ENCODE data around the gene PSD4.

The PSD4 gene

DNA sequence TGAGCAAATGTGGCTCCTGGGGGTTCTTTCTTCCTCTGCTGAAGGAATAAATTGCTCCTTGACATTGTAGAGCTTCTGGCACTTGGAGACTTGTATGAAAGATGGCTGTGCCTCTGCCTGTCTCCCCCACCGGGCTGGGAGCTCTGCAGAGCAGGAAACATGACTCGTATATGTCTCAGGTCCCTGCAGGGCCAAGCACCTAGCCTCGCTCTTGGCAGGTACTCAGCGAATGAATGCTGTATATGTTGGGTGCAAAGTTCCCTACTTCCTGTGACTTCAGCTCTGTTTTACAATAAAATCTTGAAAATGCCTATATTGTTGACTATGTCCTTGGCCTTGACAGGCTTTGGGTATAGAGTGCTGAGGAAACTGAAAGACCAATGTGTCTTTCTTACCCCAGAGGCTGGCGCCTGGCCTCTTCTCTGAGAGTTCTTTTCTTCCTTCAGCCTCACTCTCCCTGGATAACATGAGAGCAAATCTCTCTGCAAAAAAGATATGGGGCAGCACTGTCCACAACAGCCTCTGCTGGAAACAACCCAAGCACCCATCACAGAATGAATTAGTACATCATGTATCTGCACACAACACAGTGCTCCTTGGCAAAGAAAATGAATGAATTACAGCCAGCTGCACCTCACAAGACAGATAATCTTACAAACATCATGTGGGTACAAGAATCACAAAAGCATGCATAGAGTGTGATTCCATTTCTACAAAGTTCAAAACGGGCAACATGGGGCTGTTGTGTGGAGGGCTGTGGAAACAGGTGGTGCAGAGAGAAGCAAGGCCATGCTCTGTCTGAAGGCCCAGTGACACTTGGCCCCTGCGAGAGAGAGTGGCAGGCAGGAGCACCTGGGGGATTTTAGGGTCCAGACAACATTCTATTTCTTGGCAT is 39.8 kb upstream of the PSD4 start:
- Histone ChIP-seq H3K4me1 (ENCODE audit: control insufficient read depth, low read depth, low read length) (no peaks in the 10 kb centered on the region), H3K4me3 (ENCODE audit: low read length) (no peak overlapping the region), H3K27ac (ENCODE audit: low read length) (no peak overlapping the region), H3K27me3 (ENCODE audit: control insufficient read depth, insufficient read depth, low read length) (no peaks in the 10 kb centered on the region), H3K9me3 (ENCODE audit: control insufficient read depth, low read depth, low read length) (no peaks in the 10 kb centered on the region), H3K36me3 (ENCODE audit: control insufficient read depth, low read depth, low read length) (no peaks in the 10 kb centered on the region), H3K9ac (ENCODE audit: low read length) (no peak overlapping the region)

DNA sequence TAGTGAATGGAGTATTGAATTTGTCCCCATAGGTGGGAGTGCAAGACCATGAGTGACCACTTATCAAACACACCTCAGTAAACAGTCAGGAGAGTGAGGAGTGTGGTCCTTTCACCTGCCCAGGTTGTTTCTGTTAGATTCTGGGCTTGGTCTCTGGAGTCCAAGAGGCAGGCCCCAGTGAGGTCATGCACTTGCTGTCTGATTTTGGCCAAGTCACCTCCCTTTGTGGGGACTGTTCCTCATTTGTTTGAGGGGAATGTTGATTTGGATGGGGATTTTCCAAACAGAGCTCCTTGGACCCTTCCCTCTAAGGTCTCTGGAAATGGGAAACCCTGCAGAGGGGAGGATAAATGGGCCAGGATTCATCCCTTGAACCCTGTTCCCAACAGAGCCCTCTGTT is 39.1 kb upstream of the PSD4 start:
- H3K9ac ChIP-seq (ENCODE audit: low read length), result no peak overlapping the region
- H3K4me1 ChIP-seq (ENCODE audit: control insufficient read depth, low read depth, low read length), result no peaks in the 10 kb centered on the region
- H3K9me3 ChIP-seq (ENCODE audit: control insufficient read depth, low read depth, low read length), result no peaks in the 10 kb centered on the region
- H3K27me3 ChIP-seq (ENCODE audit: control insufficient read depth, insufficient read depth, low read length), result no peaks in the 10 kb centered on the region
- no peaks in the 10 kb centered on the region for H3K36me3 ChIP-seq (ENCODE audit: control insufficient read depth, low read depth, low read length)
- H3K4me3 ChIP-seq (ENCODE audit: low read length), result no peak overlapping the region
- H3K27ac ChIP-seq (ENCODE audit: low read length), result no peak overlapping the region

GRCh38 chr2:113135317-113135716 is 38.5 kb upstream of the PSD4 start:
- no peaks in the 10 kb centered on the region for H3K9me3 ChIP-seq (ENCODE audit: control insufficient read depth, low read depth, low read length)
- H3K9ac ChIP-seq (ENCODE audit: low read length), result no peak overlapping the region
- no peaks in the 10 kb centered on the region for H3K36me3 ChIP-seq (ENCODE audit: control insufficient read depth, low read depth, low read length)
- no peak overlapping the region for H3K27ac ChIP-seq (ENCODE audit: low read length)
- H3K4me1 ChIP-seq (ENCODE audit: control insufficient read depth, low read depth, low read length), result no peaks in the 10 kb centered on the region
- no peaks in the 10 kb centered on the region for H3K27me3 ChIP-seq (ENCODE audit: control insufficient read depth, insufficient read depth, low read length)
- no peak overlapping the region for H3K4me3 ChIP-seq (ENCODE audit: low read length)

DNA sequence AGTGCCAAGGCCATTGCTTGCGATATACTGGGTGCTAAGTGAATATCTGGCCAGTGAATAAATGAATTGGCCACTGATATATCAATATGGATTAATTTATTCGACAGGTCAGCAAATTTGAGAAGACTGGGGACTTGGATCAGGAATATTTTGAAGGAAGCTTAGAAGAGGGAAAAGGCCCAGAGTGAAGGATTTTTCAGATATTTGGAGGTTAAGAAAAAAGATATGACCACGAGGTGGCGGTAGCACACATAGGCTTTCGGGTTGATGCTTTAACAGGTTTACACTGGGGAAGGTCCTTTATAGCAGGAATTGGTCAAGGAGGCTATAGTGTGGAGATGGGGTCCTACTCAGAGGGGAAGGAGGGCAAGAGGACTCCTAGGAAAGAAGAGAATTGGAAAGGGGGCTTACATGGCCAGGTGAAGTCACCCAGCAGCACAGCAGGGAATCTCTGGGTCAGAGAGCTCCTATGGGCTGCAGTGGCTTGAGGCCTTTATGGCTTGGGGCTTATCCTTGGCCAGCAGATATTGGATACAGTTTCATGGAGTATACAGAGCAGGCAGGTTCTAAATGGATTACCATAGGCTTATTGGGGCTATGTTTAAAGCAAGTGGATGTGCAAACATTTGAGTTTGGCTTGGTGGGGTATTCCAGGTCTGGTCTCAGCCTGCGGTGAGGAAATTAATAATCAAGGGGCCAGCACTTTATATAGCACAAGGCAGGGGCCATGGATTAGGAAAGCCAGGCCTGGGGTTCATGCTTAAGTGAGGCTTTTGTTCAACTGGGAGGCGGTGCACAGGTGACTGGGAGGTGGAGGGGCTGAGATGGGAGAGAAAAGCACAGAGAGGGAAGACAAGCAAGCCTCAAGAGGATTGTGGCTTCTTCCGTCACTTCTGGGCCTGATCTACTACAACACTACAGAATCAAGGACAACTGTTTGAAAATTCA is 36.7 kb upstream of the PSD4 start:
- H3K4me1 ChIP-seq (ENCODE audit: control insufficient read depth, low read depth, low read length), result no peaks in the 10 kb centered on the region
- no peaks in the 10 kb centered on the region for H3K36me3 ChIP-seq (ENCODE audit: control insufficient read depth, low read depth, low read length)
- H3K4me3 ChIP-seq (ENCODE audit: low read length), result no peak overlapping the region
- no peaks in the 10 kb centered on the region for H3K27me3 ChIP-seq (ENCODE audit: control insufficient read depth, insufficient read depth, low read length)
- H3K9me3 ChIP-seq (ENCODE audit: control insufficient read depth, low read depth, low read length), result no peaks in the 10 kb centered on the region
- no peak overlapping the region for H3K9ac ChIP-seq (ENCODE audit: low read length)
- H3K27ac ChIP-seq (ENCODE audit: low read length), result no peak overlapping the region

DNA sequence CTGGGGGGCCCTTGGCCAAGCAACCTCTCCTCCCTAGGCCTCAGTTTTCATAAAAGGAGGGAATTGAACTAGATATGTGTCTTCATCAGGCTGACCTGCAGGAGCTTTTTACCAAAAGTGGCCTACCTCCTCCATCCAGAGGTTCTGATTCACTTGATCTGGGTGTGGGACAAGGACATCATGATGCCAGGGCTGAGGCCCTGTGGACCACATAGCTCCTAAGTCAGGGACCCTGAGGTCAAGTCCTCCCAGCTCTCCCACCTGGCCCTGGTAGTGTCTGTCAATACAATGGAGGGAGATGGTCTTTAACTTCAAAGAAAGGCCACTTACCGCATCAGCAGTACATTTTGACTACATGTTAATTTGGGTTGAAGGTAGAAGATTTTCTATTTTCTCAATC is 35.9 kb upstream of the PSD4 start:
- Histone ChIP-seq H3K9ac (ENCODE audit: low read length) (no peak overlapping the region), H3K27me3 (ENCODE audit: control insufficient read depth, insufficient read depth, low read length) (no peaks in the 10 kb centered on the region), H3K36me3 (ENCODE audit: control insufficient read depth, low read depth, low read length) (no peaks in the 10 kb centered on the region), H3K4me1 (ENCODE audit: control insufficient read depth, low read depth, low read length) (no peaks in the 10 kb centered on the region), H3K27ac (ENCODE audit: low read length) (no peak overlapping the region), H3K9me3 (ENCODE audit: control insufficient read depth, low read depth, low read length) (no peaks in the 10 kb centered on the region), H3K4me3 (ENCODE audit: low read length) (no peak overlapping the region)

GRCh38 chr2:113138428-113139322 is 35.1 kb upstream of the PSD4 start:
- Histone ChIP-seq H3K9me3 (ENCODE audit: control insufficient read depth, low read depth, low read length) (no peaks in the 10 kb centered on the region), H3K27me3 (ENCODE audit: control insufficient read depth, insufficient read depth, low read length) (no peaks in the 10 kb centered on the region), H3K36me3 (ENCODE audit: control insufficient read depth, low read depth, low read length) (no peaks in the 10 kb centered on the region), H3K27ac (ENCODE audit: low read length) (no peak overlapping the region), H3K4me1 (ENCODE audit: control insufficient read depth, low read depth, low read length) (no peaks in the 10 kb centered on the region), H3K4me3 (ENCODE audit: low read length) (no peak overlapping the region), H3K9ac (ENCODE audit: low read length) (no peak overlapping the region)

DNA sequence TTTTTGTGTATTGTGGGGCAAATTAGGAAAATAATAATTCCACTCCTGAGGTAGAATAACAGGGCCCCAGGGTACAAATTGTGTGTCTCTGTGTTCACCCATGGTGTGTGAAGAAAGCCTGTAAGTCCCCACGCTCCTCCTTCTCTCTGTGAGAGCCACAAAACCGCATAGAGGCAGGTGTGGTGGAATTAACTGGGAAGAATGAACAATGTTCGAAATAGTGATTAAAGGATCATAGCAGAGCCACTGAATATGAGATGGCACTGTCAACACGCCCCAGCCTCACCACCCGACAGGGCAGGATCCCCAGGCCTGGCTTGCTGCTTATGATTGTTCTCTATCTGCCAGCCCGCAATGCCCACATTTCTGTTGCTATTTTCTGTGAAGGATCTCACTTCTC is 32.3 kb upstream of the PSD4 start:
- Histone ChIP-seq H3K9me3 (ENCODE audit: control insufficient read depth, low read depth, low read length) (no peaks in the 10 kb centered on the region), H3K36me3 (ENCODE audit: control insufficient read depth, low read depth, low read length) (no peaks in the 10 kb centered on the region), H3K9ac (ENCODE audit: low read length) (no peak overlapping the region), H3K27ac (ENCODE audit: low read length) (no peak overlapping the region), H3K4me3 (ENCODE audit: low read length) (no peak overlapping the region), H3K27me3 (ENCODE audit: control insufficient read depth, insufficient read depth, low read length) (no peaks in the 10 kb centered on the region), H3K4me1 (ENCODE audit: control insufficient read depth, low read depth, low read length) (no peaks in the 10 kb centered on the region)

- Histone ChIP-seq H3K9me3 (ENCODE audit: control insufficient read depth, low read depth, low read length) (no peaks in the 10 kb centered on the region), H3K27ac (ENCODE audit: low read length) (no peak overlapping the region), H3K4me3 (ENCODE audit: low read length) (no peak overlapping the region), H3K4me1 (ENCODE audit: control insufficient read depth, low read depth, low read length) (no peaks in the 10 kb centered on the region), H3K27me3 (ENCODE audit: control insufficient read depth, insufficient read depth, low read length) (no peaks in the 10 kb centered on the region), H3K36me3 (ENCODE audit: control insufficient read depth, low read depth, low read length) (no peaks in the 10 kb centered on the region), H3K9ac (ENCODE audit: low read length) (no peak overlapping the region)
Measured at GRCh38 chr2:113142290-113142689, 31.5 kb upstream of the PSD4 start.

DNA sequence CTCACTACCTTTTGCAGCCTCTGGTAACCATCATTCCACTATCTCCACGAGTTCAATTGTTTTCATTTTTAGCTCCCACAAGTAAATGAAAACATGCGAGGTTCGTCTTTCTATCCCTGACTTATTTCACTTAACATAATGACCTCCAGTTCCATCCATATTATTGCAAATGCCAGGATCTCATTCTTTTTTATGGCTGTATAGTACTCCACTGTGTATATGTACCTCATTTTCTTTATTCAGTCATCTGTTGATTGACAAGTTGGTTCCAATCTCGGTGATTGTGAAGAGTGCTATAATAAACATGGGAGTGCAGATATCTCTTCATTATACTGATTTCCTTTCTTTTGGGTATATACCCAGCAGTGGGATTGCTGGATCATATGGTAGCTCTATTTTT is 29.5 kb upstream of the PSD4 start:
- no peak overlapping the region for H3K9ac ChIP-seq (ENCODE audit: low read length)
- no peak overlapping the region for H3K27ac ChIP-seq (ENCODE audit: low read length)
- no peaks in the 10 kb centered on the region for H3K27me3 ChIP-seq (ENCODE audit: control insufficient read depth, insufficient read depth, low read length)
- no peak overlapping the region for H3K4me3 ChIP-seq (ENCODE audit: low read length)
- H3K36me3 ChIP-seq (ENCODE audit: control insufficient read depth, low read depth, low read length), result no peaks in the 10 kb centered on the region
- H3K9me3 ChIP-seq (ENCODE audit: control insufficient read depth, low read depth, low read length), result no peaks in the 10 kb centered on the region
- H3K4me1 ChIP-seq (ENCODE audit: control insufficient read depth, low read depth, low read length), result no peaks in the 10 kb centered on the region

DNA sequence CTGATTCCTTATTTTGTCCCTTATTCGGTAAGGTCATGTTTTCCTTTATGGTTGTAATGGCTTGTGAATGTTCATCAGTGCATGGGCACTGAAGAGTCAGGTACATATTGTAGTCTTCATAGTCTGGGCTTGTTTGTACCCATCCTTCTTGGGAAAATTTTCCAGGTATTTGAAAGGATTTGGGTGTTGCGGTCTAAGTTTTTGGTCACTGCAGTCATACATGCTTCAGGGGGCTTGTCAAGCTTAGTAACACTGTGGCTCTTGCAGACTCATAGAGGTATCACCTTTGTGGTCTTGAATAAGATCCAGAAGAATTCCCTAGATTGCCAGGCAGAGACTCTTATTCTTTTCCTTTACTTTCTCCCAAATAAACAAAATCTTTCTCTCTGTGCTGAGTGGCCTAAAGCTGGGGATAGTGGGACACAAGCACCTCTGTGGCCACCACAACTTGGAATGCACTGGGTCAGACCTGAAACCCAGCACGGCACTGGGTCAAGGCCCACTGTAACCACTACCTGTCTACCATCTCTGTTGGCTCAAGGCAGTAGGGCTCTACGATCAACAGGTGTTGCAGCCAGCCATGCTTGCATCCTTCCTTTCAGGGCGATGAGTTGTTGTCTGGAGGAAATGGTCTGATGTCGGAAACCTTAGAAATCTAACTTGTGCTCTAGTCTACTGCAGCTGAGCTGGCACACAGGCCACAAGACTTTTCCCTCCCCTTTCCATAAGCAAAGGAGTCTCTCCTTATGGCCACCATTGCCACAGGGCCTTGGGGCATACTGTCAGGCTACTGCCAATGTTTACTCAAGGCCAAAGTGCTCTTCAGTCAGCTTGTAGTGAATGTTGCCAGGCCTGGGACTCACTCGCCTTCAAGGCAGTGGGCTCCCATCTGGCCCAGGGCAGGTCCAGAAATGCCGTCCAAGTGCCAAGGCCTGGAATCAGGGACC is 24.9 kb upstream of the PSD4 start:
- Histone ChIP-seq H3K36me3 (ENCODE audit: control insufficient read depth, low read depth, low read length) (no peaks in the 10 kb centered on the region), H3K27ac (ENCODE audit: low read length) (no peak overlapping the region), H3K4me1 (ENCODE audit: control insufficient read depth, low read depth, low read length) (no peaks in the 10 kb centered on the region), H3K27me3 (ENCODE audit: control insufficient read depth, insufficient read depth, low read length) (no peaks in the 10 kb centered on the region), H3K4me3 (ENCODE audit: low read length) (no peak overlapping the region), H3K9ac (ENCODE audit: low read length) (no peak overlapping the region), H3K9me3 (ENCODE audit: control insufficient read depth, low read depth, low read length) (no peaks in the 10 kb centered on the region)
